Neural crest cell (in vitro differentiated cells): ENCODE data around the gene GSE1. TPM values are rescaled to one million over a fixed set of nuclear protein-coding genes. Genes with fewer than 3 reads are reported as not detected.

Experiments used
- DNase-seq: peaks from one replicate; pipeline ENCODE4 v3.0.0; 2021; ENCODE audit warnings: low read depth, mixed read lengths, low spot score
- H3K27ac Mint-ChIP-seq: one replicate; pipeline ENCODE4 v1.8.0; 2021; ENCODE audit warnings: mild to moderate bottlenecking, mixed read lengths; ENCODE audit not compliant: unreplicated experiment
- H3K27me3 Mint-ChIP-seq: 2 replicates; pipeline ENCODE4 v1.8.0; 2021; ENCODE audit warnings: low read depth, mild to moderate bottlenecking, mixed read lengths
- H3K36me3 Mint-ChIP-seq: 2 replicates; pipeline ENCODE4 v1.8.0; 2021; ENCODE audit warnings: low read depth, mild to moderate bottlenecking, mixed read lengths
- H3K4me1 Mint-ChIP-seq: 2 replicates; pipeline ENCODE4 v1.8.0; 2021; ENCODE audit warnings: mixed read lengths
- H3K4me3 Mint-ChIP-seq: one replicate; pipeline ENCODE4 v1.8.0; 2021; ENCODE audit warnings: mild to moderate bottlenecking, mixed read lengths
- H3K9me3 Mint-ChIP-seq: 2 replicates; pipeline ENCODE4 v1.8.0; 2021; ENCODE audit warnings: mixed read lengths
- total RNA-seq: library from RNA; stranded (reverse); gene quantifications from 2 replicates; pipeline ENCODE4 v1.2.1, GENCODE V29; 2021
- TF ChIP-seq, protein P1 (sequence below): fragments of 200-600 bp; sonication (generic); conservative IDR thresholded peaks from 2 replicates; pipeline ENCODE4 v1.5.0; 2021; ENCODE audit warnings: antibody characterized with exemption, mild to moderate bottlenecking

Gene GSE1
- total RNA-seq, 1 donor from 2014 or later, result 27.3 TPM

DNA sequence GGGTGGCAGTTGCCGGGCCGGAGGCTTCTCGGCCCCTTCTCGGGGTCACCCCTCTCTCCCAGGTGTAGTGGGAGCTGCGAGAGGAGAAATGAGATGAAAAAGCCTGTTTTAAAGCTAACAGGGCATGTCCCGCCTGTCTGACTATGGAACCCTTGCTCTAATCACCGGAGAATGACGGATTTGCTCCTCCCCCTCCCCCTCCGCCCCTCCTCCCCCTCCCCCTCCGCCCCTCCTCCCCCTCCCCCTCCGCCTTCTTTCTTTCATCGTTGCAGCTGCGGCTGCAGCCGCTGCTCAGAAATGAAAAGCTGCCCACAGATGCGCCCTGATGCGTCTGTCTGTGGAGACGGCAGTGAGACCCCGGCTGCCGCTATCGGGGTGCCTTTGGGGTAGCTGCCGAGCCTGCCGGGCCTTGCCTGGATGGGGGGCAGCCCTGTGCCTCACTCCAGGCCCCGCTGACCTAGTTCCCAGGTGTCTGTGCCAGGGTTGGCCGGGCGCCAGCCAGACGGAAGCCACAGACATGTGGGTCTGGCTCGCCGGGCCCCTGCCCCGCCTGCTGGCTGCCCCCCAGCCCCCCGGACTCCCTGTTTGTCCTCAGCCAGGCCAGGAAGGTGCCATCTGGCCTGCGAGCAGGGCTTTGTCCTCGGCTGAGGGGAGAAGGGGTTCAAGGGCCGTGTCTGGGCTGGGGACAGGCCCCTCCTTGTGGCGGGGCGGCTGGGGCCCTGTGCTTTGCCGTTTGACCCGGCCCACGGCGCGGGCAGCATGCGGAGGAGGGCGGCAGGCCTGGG is 37.9 kb downstream of the GSE1 start:
- H3K27me3 Mint-ChIP-seq, result peaks cover 10% of the 10 kb centered on the region
- H3K36me3 Mint-ChIP-seq, result peaks cover under 1% of the 10 kb centered on the region
- no peaks in the 10 kb centered on the region for H3K9me3 Mint-ChIP-seq
- TF ChIP-seq, protein P1, sequence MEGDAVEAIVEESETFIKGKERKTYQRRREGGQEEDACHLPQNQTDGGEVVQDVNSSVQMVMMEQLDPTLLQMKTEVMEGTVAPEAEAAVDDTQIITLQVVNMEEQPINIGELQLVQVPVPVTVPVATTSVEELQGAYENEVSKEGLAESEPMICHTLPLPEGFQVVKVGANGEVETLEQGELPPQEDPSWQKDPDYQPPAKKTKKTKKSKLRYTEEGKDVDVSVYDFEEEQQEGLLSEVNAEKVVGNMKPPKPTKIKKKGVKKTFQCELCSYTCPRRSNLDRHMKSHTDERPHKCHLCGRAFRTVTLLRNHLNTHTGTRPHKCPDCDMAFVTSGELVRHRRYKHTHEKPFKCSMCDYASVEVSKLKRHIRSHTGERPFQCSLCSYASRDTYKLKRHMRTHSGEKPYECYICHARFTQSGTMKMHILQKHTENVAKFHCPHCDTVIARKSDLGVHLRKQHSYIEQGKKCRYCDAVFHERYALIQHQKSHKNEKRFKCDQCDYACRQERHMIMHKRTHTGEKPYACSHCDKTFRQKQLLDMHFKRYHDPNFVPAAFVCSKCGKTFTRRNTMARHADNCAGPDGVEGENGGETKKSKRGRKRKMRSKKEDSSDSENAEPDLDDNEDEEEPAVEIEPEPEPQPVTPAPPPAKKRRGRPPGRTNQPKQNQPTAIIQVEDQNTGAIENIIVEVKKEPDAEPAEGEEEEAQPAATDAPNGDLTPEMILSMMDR, result no peak
- H3K27ac Mint-ChIP-seq, result no peak overlapping the region
- peak overlapping the region; percentile 31 for H3K4me3 Mint-ChIP-seq
- H3K4me1 Mint-ChIP-seq, result peaks cover 15% of the 10 kb centered on the region
- no peak for DNase-seq

DNA sequence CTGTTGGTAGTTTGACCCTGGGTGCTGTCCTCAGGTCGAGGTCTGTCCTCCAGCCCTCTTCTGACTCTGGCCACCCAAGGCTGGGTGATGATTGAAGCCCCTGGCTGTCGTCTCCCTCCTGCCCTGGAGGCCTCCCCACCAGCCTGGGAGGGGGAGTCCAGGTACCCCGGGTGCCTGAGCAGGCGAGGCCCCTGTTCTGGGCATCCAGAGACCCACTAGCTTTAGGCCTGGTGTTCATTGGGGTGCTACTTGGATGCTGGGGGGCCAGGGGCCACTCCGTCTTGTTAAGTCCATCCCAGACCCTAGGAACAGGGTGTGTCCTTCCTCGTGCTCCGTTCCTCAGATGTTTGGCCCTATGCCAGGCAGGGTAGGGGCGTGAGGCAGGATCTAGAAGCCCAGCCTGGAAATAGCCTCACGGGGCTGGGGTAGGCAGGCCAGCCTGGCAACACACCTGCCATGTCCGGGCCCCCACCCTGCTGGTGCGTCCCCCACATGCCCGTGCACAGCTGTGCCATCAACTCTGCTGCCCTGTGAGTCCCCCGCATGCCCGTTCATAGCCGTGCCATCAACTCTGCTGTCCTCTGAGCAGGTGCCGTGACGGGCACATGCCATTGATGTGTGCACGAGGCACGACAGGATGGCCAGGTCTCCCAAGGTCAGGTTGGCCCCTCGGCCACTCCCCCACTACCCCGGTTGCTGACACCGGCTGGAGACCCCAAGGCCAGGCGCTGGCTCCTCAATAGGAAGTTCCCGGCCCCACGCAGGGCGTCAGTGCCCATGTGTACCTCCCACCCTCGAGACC is 38.7 kb downstream of the GSE1 start:
- no peaks in the 10 kb centered on the region for H3K9me3 Mint-ChIP-seq
- DNase-seq, result no peak
- H3K27ac Mint-ChIP-seq, result peak overlapping the region; percentile 84
- peak overlapping the region; percentile 72 for H3K4me3 Mint-ChIP-seq
- H3K27me3 Mint-ChIP-seq, result peaks cover 10% of the 10 kb centered on the region
- peaks cover 3% of the 10 kb centered on the region for H3K36me3 Mint-ChIP-seq
- TF ChIP-seq, protein P1, result no peak
- peaks cover 15% of the 10 kb centered on the region for H3K4me1 Mint-ChIP-seq

DNA sequence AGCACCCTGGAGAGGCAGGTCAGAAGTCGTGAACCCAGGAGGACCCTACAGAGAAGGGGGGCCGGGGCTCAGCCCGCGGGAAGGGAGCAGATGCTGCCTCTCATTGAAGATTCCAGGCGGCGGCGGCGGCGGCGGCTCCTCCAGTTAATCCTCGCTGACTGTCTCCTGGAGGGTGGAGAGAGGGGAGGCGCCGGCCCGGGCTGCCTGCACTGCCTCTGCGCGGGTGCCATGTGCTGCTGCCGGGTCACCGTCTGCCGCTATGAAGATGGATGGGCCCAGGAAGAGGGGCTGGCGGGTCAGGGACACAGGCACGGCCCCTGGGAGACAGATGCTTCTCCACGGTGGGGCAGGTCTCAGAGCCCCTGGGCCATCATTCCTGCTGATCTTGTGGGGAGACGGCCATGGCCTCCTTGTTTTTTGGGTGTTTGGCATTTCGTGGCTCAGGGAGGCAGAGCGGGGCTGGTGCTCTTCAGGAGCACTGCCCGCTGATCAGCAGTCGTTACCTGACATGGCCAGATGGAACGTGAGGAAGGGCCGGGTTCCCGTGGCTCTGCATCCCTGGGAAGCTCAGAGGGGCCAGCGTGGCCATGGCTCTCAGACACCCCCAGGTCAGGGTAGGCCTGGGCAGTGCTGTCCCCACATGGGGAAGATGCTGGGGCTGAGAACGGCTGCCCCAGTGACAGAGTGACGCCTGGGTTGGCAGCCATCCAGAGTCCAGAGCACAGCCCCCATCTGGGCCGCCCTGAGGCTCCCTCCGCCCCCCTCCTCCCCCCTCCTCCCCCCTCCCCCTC is 39.5 kb downstream of the GSE1 start:
- peaks cover 3% of the 10 kb centered on the region for H3K36me3 Mint-ChIP-seq
- peak overlapping the region; percentile 72 for H3K4me3 Mint-ChIP-seq
- peak overlapping the region; percentile 84 for H3K27ac Mint-ChIP-seq

DNA sequence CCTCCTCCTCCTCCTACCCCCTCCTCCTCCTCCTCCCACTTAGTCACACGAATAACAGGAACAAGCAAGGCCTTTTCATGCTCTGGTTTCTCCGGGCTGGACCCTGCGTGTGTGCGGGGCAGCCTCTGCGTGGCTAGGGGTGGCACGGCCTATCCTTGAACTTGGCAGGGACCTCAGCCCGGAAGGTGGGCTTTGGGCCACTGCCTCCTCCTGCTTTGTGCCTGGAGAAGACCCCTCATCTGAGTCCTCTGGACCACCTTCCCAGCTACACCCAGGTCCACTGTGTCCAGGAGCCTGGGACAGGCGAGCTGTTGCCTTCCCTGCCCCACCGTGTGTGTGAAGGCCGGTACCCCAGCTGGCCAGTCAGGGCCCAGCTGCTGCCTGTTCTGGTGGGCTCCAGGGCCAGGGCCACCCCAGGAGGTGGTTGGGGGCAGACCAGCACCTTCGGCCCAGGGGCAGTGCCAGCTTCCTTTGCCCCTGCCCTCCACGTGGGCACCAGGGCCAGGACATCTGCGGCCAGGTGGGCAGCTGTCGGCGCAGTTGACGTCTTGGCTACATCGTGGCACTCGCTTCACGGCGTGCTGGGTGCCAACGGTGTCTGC is 40.3 kb downstream of the GSE1 start:
- Mint-ChIP-seq H3K36me3 (peaks cover 3% of the 10 kb centered on the region), H3K4me3 (no peak overlapping the region), H3K27ac (no peak overlapping the region), H3K9me3 (no peaks in the 10 kb centered on the region), H3K4me1 (peaks cover 15% of the 10 kb centered on the region), H3K27me3 (peaks cover 10% of the 10 kb centered on the region)
- TF ChIP-seq, protein P1, result no peak
- no peak for DNase-seq

More for the DNA sequence above, 39.5 kb downstream of the GSE1 start:
- Mint-ChIP-seq H3K4me1 (peaks cover 15% of the 10 kb centered on the region), H3K27me3 (peaks cover 10% of the 10 kb centered on the region), H3K9me3 (no peaks in the 10 kb centered on the region)
- TF ChIP-seq, protein P1, result no peak
- peak; percentile 49 for DNase-seq
